Hematopoietic multipotent progenitor cell treated with erythropoietin and hydrocortisone succinate and interleukin-3 and kit ligand, for 8 days (in vitro differentiated cells): ENCODE data around the gene SGCA.

Experiments used
- DNase-seq: peaks from one replicate; pipeline ENCODE4 v3.0.0-alpha.2; 2015

SGCA gene

DNA sequence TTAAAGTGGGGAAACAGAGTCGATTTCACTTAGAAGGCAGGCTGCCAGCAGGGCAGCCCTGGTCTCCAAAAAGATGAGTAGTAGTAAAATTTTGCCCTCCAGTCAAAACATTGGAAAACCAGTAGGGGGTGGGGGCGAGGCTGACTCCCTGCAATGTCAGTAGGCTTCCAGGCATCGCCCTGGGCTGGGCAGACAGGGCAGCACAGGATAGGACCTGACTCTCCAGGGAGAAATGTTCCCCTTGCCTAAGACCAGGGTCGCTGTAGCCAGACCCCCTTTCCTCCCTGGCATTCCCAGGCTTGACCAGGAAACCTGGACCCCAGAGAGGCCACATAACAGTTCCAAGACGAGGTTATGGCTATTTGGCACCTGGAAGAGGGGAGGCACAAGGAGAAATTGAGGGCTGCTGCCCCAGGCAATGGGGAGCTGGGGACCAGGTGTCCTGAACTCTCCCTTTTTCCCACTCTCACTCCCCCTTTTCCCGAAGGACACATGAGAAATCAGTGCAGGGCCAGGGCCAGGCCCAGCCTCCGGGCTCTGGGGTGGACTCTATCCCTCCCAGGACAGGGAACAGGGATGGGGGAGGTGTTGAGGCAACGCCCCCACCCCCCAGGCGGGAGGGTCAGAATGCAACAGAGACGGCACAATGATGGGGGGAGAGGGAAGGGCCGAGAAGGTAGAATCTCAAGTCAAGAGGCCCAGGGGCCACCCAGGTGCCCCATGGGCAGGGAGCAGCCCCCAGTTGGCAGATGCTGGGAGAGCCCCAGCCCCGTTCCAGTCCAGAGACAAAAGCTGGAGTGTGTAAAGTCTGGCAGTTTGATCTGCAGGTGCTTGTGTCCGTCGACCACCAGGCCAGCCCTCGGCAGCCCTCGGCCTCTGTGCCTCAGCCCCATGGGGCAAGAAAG lies 31.3 kb upstream of the SGCA start:
- DNase-seq: no peak

GRCh38 chr17:50135316-50136095 lies 30.3 kb upstream of the SGCA start:
- DNase-seq: no peak

- no peak for DNase-seq
Observed at GRCh38 chr17:50136096-50136687, 29.6 kb upstream of the SGCA start.

DNA sequence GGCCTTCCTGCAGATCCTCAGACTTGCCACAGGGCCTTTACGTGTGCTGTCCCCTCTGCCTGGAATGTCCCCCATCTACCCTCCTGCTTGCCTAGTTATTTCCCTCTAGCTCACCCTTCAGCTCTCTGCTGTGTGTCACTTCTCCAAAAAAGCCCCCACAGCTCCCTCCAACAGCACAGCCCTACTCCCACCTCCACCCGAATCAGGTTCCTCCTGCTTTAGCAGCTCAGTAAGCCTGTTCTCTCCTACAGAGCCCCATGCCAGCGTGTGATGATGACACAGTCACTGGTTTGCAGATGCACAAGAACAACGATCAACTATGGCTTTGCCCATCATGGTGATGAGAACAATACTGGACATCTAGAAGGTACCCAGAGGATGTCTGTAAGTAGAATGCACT lies 28.8 kb upstream of the SGCA start:
- no peak for DNase-seq

- DNase-seq: no peak
Observed at GRCh38 chr17:50139185-50139783, 26.5 kb upstream of the SGCA start.

- peak; percentile 81 for DNase-seq
Observed at GRCh38 chr17:50139950-50140885, 25.6 kb upstream of the SGCA start.

- DNase-seq: no peak
Observed at GRCh38 chr17:50141026-50141744, 24.6 kb upstream of the SGCA start.

DNA sequence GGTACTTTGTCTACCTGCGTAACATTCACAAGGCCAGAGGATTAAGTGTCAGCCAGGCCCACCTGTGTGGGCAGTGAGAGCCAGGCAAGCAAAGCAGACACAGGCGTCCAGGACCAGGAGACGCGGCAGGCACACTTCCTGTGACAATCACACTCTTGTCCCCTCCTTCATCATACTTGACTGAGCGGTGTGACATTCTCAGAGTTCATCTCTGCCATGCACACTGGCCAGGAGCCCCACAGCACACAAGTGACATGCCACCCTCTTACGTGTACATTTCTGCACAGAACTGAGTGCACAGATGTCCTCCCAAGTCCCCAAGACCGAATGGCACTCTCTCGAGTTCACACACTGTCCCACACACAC lies 24.1 kb upstream of the SGCA start:
- no peak for DNase-seq

DNA sequence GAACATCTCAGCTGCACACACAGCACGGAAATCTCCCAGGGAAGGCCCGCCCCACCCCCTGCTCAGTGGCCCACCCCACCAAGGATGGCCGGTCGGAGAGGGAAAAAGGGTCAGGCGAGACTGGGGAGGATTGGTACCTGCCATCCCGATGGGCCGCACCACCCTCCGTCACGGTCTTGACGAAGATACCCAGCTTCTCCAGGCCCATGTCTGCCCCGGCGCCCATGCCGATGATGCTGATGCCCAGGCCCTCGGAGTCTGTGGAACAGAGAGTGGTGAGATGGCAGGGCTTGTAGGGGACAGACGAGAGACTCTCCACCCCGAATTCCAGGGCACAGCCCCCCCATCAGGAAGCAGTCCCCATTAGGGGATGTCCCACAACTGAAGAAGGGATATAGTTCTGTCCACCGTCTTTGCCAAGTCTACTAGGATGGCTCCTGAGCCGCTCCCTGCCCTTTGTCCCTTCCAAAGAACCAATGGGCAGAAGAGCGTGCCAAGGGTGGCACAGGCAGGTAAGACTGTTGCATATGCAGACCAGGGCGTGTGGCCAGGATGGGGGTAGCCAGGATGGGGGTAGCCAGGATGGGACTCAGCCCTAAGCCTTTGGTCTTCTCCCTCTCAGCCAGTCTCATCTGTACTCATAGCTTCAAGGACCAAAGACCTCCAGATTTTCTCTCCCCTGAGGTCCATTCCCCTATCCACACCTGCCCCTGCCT lies 22.2 kb upstream of the SGCA start:
- DNase-seq: no peak

GRCh38 chr17:50144355-50144754 lies 21.4 kb upstream of the SGCA start:
- DNase-seq: no peak

DNA sequence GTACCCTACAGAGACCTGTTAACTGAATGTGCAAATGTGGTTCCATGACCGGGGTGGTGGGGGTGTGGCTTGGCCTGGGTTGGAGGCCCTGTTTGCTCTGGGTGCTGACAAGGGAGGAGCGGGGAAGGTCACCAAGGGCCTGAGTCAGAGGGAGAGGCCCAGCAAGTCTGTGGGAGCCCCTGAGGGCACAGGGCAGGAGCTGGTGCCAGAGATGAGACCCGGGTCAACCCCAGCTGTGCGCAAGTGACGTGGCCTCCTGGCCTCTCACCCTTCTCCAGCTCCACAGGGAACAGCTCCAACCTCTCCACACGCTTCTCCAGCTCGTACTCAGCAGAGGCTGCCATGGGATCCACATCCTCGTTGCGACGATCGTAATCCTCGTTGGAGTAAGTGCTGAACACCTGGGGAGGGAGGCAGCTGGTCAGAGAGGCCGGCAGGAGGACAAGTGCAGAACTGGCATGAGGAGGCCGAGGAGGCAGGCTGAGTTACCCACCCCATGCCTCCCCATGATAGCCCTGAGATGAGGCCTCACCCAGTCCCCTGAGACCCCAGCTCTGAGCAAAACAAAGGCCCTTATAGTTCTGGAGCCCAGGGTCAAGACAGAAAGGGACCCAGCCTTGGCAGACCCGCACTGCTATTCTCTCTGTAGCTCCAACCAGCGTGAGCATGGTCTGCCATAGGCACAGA lies 20.8 kb upstream of the SGCA start:
- DNase-seq: no peak

GRCh38 chr17:50145532-50146229 lies 20.1 kb upstream of the SGCA start:
- no peak for DNase-seq

DNA sequence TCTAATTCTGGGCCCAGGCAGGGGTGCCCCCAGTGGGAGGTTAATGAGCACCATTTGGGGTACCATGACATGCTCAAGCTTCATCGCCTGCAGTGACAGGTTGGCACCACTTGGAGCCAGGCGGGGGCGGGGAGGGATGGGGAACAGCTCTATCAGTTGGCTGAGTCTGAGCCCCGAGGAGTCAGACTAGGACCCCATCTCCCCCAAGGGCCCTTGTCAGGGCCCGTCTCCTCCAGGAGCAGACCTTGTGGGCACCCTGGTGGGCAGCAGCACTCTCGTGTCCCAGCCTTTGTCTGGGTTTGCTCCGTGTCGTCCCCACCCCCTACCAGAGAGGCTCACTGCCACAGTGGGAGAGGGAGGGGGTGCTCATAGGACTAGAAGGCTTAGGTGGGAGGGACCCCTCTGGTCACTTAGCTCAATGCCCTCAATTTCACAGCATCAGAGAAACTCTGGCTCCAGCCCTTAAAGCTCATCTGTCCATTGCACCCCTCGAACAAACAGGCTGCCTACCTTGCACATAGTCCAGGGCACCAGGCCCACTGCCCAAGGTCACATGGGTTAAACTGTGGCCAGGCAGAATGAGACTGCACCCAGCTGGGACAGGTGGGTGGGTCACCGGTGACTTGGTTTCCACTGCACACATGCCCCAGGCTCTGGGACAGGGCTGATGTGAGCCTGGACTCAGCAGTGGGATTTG lies 19.4 kb upstream of the SGCA start:
- peak; percentile 20 for DNase-seq

- DNase-seq: no peak
Observed at GRCh38 chr17:50146927-50147665, 18.7 kb upstream of the SGCA start.

DNA sequence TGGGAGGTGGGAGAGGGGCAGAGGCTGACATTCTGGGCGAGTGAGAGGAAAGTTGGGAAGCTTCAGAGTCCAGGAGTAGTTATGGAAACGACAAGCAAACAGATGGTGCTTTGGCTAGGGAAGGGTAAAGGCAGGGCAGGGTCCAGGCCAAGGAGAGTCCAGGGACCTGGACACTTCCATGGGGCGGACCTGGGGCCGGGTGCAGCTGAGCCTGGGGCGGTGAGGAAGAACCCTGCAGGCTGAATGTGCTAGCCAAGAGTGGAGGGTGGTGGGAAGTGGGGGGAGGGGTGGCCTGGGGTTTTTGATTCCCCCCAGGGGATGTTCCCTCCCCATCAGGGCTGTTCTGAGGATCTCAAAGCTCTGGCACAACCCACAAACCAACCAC lies 18.0 kb upstream of the SGCA start:
- no peak for DNase-seq

DNA sequence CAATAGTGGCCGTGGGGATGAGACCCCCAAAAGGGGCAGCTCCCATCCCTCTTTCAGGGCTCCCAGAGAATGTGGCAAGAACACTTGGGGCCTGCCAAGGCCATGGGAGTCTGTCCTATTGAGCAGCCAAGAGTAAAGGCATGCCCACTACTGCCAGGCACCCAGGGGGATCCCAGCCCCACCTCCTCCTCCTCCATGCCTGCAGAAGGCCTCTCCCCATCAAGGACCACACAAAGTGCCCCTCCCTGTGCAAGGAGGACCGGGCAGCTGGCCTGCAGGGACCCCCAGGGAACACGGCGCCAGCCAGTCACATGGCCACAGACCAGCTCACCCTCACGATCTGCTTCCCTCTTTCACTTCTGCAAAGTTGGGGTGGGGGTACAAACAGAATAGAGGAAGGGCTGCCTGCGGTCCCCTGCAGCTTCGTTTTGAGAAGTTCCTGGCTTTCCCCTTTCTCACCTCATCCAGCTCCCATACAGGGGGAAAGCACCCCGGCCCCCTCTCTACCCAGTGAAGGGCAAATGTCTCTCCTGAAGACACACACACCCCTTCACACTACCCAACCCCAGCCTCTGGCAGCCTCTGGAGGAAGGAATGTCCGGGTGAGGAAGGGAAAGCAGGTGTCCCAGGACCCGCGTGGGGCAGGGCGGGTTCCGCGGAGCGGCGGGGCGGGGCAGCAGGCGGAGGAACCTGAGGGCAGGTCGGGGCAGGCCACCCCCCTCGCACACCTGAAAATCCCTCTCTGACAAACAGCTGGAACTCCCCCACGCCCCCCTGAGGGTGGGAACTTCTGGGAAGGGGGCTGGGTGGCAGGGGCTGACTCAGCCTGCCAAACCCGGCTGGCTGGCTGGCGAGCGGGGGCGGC lies 17.3 kb upstream of the SGCA start:
- peak; percentile 13 for DNase-seq

GRCh38 chr17:50149091-50149416 lies 16.8 kb upstream of the SGCA start:
- no peak for DNase-seq
